ENCODE data around the gene IRS1. TPM values are rescaled to one million over a fixed set of nuclear protein-coding genes. Genes with fewer than 3 reads are reported as not detected.

The IRS1 gene
- total RNA-seq, 3 donors from 2014 or later: 8.1 to 29.0 (median 13.5) TPM

- intact Hi-C loops (cut with DNase I, micrococcal nuclease): no loop called here
- Histone ChIP-seq H3K9me3 (no peaks in the 10 kb centered on the region), H3K4me1 (ENCODE audit: low read depth) (no peaks in the 10 kb centered on the region), H3K4me3 (no peak overlapping the region), H3K36me3 (ENCODE audit: low read depth) (no peaks in the 10 kb centered on the region)
- DNase-seq (no peak), ATAC-seq (no peak)
- no peak for TF ChIP-seq CTCF (IDR thresholded peaks at IDR 0.05)
Observed at GRCh38 chr2:226705133-226705886, 94.3 kb downstream of the IRS1 start.

GRCh38 chr2:226703514-226703913 lies 96.1 kb downstream of the IRS1 start:
- intact Hi-C loops (cut with DNase I, micrococcal nuclease): no loop called here
- no peak for TF ChIP-seq CTCF (IDR thresholded peaks at IDR 0.05)
- Histone ChIP-seq H3K36me3 (ENCODE audit: low read depth) (no peaks in the 10 kb centered on the region), H3K4me1 (ENCODE audit: low read depth) (no peaks in the 10 kb centered on the region), H3K9me3 (no peaks in the 10 kb centered on the region), H3K4me3 (no peak overlapping the region)
- ATAC-seq (no peak), DNase-seq (no peak)

GRCh38 chr2:226702376-226702775 lies 97.2 kb downstream of the IRS1 start:
- Histone ChIP-seq H3K4me3 (no peak overlapping the region), H3K36me3 (ENCODE audit: low read depth) (no peaks in the 10 kb centered on the region), H3K9me3 (no peaks in the 10 kb centered on the region), H3K4me1 (ENCODE audit: low read depth) (no peaks in the 10 kb centered on the region)
- no peak for TF ChIP-seq CTCF (IDR thresholded peaks at IDR 0.05)
- no peak for DNase-seq
- ATAC-seq: no peak
- intact Hi-C loops (cut with DNase I, micrococcal nuclease): no loop called here

- intact Hi-C loops (cut with DNase I, micrococcal nuclease): no loop called here
- no peak for TF ChIP-seq CTCF (IDR thresholded peaks at IDR 0.05)
- DNase-seq (no peak), ATAC-seq (no peak)
- no peaks in the 10 kb centered on the region for H3K9me3 ChIP-seq
- H3K36me3 ChIP-seq (ENCODE audit: low read depth): no peaks in the 10 kb centered on the region
- H3K4me3 ChIP-seq: no peak overlapping the region
- H3K4me1 ChIP-seq (ENCODE audit: low read depth): no peaks in the 10 kb centered on the region
Observed at GRCh38 chr2:226701052-226701451, 98.6 kb downstream of the IRS1 start.

GRCh38 chr2:226699321-226699720 lies 100.3 kb downstream of the IRS1 start:
- H3K36me3 ChIP-seq (ENCODE audit: low read depth): no peaks in the 10 kb centered on the region
- DNase-seq: peak; percentile 11 to 50 (median 38)
- H3K4me1 ChIP-seq (ENCODE audit: low read depth): no peaks in the 10 kb centered on the region
- no peak overlapping the region for H3K4me3 ChIP-seq
- no peak for TF ChIP-seq CTCF (IDR thresholded peaks at IDR 0.05)
- intact Hi-C loops (cut with DNase I, micrococcal nuclease): no loop called here
- peak; percentile 42 for ATAC-seq
- no peaks in the 10 kb centered on the region for H3K9me3 ChIP-seq
